ENCODE measurements around the gene ZNF76. TPM values are rescaled to one million over a fixed set of nuclear protein-coding genes. Genes with fewer than 3 reads are reported as not detected.

The ZNF76 gene
- total RNA-seq, 2 experiments from 2014 or later = 31.0 to 59.5 TPM

DNA sequence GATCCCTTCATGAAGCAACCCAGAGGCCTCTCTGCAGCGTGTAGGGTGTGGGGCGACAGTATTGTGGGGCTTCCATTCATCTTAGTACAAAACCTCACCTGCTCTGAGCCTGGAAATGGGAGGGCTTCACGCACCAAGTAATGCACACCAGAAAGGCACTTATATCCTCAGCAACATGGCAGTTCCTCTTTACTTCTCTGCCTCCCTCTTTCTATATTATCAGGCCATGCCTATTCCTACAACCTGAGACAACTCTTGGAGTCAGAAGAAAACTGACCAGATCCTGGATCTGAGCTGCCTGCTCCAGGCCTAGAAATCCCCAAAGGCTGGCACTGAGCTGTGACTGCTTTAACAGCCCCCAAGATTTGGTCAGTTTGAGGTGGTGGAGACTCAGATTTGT is 7.6 kb upstream of the ZNF76 start:
- no TSS peak for BruUV-seq (replicated peaks)
- TF ChIP-seq EZH2phosphoT487 (IDR thresholded peaks at IDR 0.05; ENCODE audit: borderline replicate concordance, low read depth, low read length) = no peak
- TF ChIP-seq, protein P1, sequence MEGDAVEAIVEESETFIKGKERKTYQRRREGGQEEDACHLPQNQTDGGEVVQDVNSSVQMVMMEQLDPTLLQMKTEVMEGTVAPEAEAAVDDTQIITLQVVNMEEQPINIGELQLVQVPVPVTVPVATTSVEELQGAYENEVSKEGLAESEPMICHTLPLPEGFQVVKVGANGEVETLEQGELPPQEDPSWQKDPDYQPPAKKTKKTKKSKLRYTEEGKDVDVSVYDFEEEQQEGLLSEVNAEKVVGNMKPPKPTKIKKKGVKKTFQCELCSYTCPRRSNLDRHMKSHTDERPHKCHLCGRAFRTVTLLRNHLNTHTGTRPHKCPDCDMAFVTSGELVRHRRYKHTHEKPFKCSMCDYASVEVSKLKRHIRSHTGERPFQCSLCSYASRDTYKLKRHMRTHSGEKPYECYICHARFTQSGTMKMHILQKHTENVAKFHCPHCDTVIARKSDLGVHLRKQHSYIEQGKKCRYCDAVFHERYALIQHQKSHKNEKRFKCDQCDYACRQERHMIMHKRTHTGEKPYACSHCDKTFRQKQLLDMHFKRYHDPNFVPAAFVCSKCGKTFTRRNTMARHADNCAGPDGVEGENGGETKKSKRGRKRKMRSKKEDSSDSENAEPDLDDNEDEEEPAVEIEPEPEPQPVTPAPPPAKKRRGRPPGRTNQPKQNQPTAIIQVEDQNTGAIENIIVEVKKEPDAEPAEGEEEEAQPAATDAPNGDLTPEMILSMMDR (conservative IDR thresholded peaks at IDR 0.05; ENCODE audit: low read length) = no peak
- CTCF ChIA-PET (ENCODE audit: unreplicated experiment) = no interaction called here

DNA sequence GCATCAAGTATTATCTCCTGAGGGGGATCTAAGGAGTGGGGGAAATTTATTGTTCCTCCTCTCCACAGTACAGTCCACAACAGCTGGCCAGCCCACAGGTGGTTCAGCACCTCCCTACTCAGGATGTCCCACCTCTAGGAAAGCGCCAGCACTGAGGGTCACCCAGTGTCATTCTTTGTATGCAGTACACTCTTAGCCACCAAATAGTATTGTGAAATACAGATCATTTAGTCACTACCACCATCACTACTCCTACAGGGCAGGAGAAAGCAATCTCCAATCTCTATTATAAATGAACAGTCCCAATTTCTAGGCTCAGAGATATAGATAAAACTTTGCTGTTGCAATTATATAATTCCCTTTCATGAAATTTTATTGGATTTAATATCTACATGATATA is 6.3 kb upstream of the ZNF76 start:
- TF ChIP-seq, protein P1 (conservative IDR thresholded peaks at IDR 0.05; ENCODE audit: low read length) = no peak
- TF ChIP-seq EZH2phosphoT487 (IDR thresholded peaks at IDR 0.05; ENCODE audit: borderline replicate concordance, low read depth, low read length) = no peak
- POLR2A ChIA-PET = no interaction called here
- Histone ChIP-seq H2AFZ (ENCODE audit: low read length) (no peak overlapping the region), H3K4me3 (ENCODE audit: low read depth, low read length, poor library complexity, severe bottlenecking) (no peak overlapping the region), H4K20me1 (ENCODE audit: insufficient read depth, low read length) (no peaks in the 10 kb centered on the region), H3K9me3 (ENCODE audit: low read length) (no peaks in the 10 kb centered on the region), H3K4me2 (ENCODE audit: low read length) (no peak overlapping the region), H3K79me2 (ENCODE audit: insufficient read depth, low read depth, low read length) (peaks cover under 1% of the 10 kb centered on the region; the same call in 1 of the 2 replicates), H3K36me3 (ENCODE audit: insufficient read depth, low read length) (no peaks in the 10 kb centered on the region), H3K27ac (ENCODE audit: low read depth, low read length, poor library complexity, severe bottlenecking) (no peak overlapping the region), H3K4me1 (ENCODE audit: insufficient read depth, low read length, poor library complexity, severe bottlenecking) (peaks cover 4% of the 10 kb centered on the region), H3K9me2 (ENCODE audit: insufficient read depth, low read length) (no peaks in the 10 kb centered on the region)
- CTCF ChIA-PET (ENCODE audit: unreplicated experiment) = no interaction called here
- no peak for DNase-seq (ENCODE audit: low spot score)
- intact Hi-C loops (cut with micrococcal nuclease; ENCODE audit: unreplicated experiment) = no loop called here
- no TSS peak for BruUV-seq (replicated peaks)

More for the DNA sequence above, 7.6 kb upstream of the ZNF76 start:
- no peak overlapping the region for H3K27ac ChIP-seq (ENCODE audit: low read depth, low read length, poor library complexity, severe bottlenecking)
- H3K4me1 ChIP-seq (ENCODE audit: insufficient read depth, low read length, poor library complexity, severe bottlenecking) = peaks cover 9% of the 10 kb centered on the region
- H3K4me3 ChIP-seq (ENCODE audit: low read depth, low read length, poor library complexity, severe bottlenecking) = no peak overlapping the region
- no peaks in the 10 kb centered on the region for H3K9me3 ChIP-seq (ENCODE audit: low read length)
- no peak overlapping the region for H2AFZ ChIP-seq (ENCODE audit: low read length)
- no peak for DNase-seq (ENCODE audit: low spot score)
- H3K9me2 ChIP-seq (ENCODE audit: insufficient read depth, low read length) = no peaks in the 10 kb centered on the region
- POLR2A ChIA-PET = no interaction called here
- no peaks in the 10 kb centered on the region for H3K36me3 ChIP-seq (ENCODE audit: insufficient read depth, low read length)
- intact Hi-C loops (cut with micrococcal nuclease; ENCODE audit: unreplicated experiment) = no loop called here
- no peaks in the 10 kb centered on the region for H3K79me2 ChIP-seq (ENCODE audit: insufficient read depth, low read depth, low read length)
- no peak overlapping the region for H3K4me2 ChIP-seq (ENCODE audit: low read length)
- no peaks in the 10 kb centered on the region for H4K20me1 ChIP-seq (ENCODE audit: insufficient read depth, low read length)

DNA sequence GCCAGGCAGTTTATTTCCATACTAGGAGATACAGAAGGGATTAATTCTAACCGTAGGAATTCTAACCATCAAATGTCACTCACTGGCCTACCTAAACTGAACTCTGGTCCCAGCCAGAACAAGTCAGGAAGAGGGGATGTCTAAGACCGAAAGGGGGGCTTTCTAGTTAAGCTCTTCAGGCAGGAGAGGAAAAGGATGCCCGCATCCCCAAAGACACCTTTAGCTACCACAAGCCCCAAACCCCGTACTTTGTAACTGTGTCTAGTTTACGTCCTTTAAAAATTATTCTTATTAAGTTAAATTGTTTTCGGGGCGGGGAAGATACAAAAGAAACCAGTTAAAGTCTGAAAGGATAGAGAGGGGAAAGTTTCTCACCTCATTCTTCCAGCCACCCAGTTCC is 1.2 kb upstream of the ZNF76 start:
- intact Hi-C loops (cut with micrococcal nuclease; ENCODE audit: unreplicated experiment) = no loop called here
- H3K4me2 ChIP-seq (ENCODE audit: low read length) = peak overlapping the region; percentile 96

More for the DNA sequence above, 1.2 kb upstream of the ZNF76 start:
- Histone ChIP-seq H3K4me3 (ENCODE audit: low read depth, low read length, poor library complexity, severe bottlenecking) (peak overlapping the region; percentile 81), H3K4me1 (ENCODE audit: insufficient read depth, low read length, poor library complexity, severe bottlenecking) (peaks cover 20% of the 10 kb centered on the region), H2AFZ (ENCODE audit: low read length) (peak overlapping the region; percentile 62; the same call in 1 of the 2 replicates), H3K27ac (ENCODE audit: low read depth, low read length, poor library complexity, severe bottlenecking) (peak overlapping the region; percentile 63), H3K9me3 (ENCODE audit: low read length) (no peaks in the 10 kb centered on the region), H3K9me2 (ENCODE audit: insufficient read depth, low read length) (no peaks in the 10 kb centered on the region), H4K20me1 (ENCODE audit: insufficient read depth, low read length) (no peaks in the 10 kb centered on the region), H3K36me3 (ENCODE audit: insufficient read depth, low read length) (no peaks in the 10 kb centered on the region), H3K79me2 (ENCODE audit: insufficient read depth, low read depth, low read length) (peaks cover 22% of the 10 kb centered on the region; the same call in 1 of the 2 replicates)
- TSS peak; percentile 60 for BruUV-seq (replicated peaks)
- ChIA-PET CTCF (ENCODE audit: unreplicated experiment) (no interaction called here), POLR2A (interaction anchor here (0.6 to 1.0 kb wide), 2 partner anchors 45 to 857 kb away, joined by 3 read pairs; no protein-coding TSS in a partner anchor)
- no peak for TF ChIP-seq EZH2phosphoT487 (IDR thresholded peaks at IDR 0.05; ENCODE audit: borderline replicate concordance, low read depth, low read length)
- TF ChIP-seq, protein P1 (conservative IDR thresholded peaks at IDR 0.05; ENCODE audit: low read length) = no peak
- no peak for DNase-seq (ENCODE audit: low spot score)

All from OCI-LY7 (cell line).